Non-pigmented ciliary epithelial cell (primary cell): ENCODE data around the gene MYO9B.

Experiments
- DNase-seq: peaks from one replicate; pipeline ENCODE4 v3.0.0-alpha.2; 2010; ENCODE audit warnings: low read depth

Gene MYO9B

DNA sequence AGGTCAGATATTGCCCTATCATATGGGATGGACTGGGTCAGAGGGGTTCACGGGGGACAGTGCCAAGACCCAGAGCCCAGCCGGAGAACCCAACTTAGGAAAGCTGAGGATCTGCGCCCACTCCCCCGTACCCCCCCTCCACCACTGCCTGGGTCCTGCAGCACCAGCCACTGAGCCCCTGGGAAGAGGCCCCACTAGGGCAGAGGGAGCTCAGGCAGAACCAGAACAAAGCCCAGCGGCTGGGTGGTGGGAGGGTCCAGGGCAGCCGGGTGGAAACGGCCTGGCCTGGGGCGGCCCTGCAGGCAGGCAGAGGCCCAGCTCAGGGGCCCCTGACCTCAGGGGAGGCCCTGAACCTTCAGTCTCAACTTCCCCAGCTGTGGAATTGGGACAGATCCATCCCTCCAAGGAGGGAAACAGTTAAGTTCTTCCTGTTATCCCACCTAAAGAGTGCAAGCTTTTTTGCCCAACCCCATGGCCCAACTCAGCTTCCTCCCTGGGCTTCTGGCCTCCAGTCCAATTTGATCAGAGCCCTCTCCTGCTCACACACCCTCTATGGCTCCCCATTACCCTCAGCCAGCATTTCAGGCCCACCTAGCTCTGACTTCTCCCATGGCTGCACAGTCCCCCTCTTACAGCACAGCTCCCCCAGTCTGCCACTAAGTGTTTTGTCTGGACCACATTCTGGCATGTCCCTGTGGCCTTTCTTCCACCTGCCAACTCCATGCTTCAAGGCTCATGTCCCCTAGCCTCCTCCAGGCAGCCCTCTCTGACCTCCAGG, 167.0 kb downstream of the MYO9B start:
- no peak for DNase-seq

DNA sequence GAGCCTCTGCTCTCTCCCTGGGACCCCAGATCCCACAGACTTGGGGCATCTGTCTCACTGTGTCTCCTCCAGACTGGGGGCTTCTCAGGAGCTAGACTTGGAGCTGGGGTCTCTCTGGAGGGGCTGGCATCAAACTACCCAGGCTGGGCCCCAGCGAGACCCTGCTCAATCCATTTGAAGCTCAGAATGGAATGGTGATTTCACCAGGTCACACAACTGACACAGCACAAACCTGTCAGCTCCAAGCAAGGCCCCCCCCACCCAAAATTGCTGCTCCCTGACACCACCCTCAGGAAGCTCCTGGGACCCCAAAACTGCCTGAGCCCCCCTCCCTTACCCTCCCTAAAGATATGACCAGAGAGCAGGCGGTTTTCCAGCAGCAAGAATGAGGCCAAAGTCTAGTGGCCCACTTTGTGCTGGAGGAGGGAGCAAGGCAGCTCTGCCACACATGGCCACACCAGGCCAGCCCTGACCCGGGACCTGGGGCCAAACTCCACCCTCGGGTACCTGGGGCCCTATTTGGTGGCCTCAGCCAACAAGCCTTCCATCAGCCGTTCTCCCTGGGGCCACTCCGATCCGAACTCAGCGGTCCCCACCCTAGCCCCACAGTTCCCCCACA, 167.7 kb downstream of the MYO9B start:
- DNase-seq: no peak

DNA sequence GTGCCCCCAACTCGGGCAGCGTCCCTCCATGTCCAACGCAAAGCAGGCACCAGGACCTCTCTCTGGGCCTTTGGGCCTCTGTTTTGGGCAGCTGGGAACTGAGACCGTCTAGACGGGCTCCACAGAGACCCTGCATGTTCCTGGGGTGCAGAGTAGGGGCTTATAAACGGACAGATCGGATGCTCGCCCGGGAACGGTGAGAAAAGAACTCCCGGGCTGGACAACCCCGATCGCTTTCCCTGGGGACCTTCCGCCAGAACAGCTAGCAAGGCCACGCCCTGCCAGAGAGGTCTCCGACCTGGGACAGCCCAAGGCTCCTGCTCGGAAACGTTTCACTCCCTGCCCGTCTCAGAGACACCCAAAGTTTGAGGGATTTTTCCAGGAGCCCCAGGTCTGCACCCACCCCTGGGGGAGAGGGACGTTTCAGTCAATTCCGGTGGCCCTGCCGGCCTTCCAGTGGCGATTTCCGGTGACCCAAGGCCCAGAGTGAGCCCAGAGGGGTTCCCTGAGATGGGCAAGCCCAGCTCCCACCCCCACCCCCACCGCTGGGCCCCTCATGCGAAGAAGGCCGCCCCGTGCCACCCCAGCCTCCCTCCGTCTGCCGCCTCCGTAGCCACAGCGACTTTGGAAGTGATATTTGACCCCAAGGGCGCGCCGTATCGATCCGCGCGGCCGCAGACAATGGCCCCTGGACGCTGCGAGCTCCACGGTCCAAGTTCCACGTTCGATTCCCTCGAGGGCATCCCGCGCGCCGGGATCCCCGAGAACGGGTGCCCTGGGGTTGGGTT, 168.4 kb downstream of the MYO9B start:
- no peak for DNase-seq

DNA sequence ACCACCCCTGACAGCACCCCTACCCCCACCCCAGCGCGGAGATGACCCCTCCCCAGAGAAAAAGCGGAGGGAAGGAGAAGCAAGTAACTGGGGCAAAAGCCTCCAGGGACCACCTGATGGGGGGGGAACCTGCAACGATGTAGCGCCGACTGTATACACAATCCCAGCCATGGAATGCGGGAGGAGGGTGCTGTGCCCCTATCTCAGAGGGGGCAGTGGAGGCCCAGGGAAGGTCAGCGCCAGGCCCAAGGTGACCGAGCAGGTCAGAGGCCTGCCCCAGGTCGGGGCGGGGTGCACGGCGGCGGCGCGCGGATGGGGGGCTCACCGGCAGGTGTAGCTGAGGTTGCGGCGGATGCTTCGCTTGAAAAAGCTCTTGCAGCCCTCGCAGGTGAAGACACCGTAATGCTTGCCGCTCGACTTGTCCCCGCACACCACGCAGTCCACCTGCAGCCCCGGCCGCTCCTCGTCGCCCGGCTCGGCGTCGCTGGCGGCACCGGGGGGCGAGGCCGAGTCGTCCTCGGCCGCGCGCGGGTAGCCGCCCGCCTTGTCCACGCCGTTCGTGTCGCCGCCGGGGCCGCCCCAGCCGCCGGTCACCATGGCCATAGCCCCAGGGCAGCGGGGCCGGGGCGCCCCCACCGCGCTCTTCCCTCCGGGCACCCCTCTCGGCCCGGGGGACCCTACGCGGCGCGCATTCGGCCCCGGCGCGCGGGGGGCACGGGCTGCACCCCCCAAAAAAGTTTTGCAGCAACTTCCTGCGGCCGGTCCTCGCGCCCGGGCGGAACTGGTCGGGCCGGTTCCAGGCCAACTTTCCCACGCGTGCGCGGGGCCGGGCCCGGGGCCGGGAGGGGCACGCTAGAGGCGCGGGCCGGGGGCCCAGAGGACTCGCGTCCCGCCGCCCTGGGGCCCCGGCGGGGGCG, 169.3 kb downstream of the MYO9B start:
- DNase-seq: no peak

DNA sequence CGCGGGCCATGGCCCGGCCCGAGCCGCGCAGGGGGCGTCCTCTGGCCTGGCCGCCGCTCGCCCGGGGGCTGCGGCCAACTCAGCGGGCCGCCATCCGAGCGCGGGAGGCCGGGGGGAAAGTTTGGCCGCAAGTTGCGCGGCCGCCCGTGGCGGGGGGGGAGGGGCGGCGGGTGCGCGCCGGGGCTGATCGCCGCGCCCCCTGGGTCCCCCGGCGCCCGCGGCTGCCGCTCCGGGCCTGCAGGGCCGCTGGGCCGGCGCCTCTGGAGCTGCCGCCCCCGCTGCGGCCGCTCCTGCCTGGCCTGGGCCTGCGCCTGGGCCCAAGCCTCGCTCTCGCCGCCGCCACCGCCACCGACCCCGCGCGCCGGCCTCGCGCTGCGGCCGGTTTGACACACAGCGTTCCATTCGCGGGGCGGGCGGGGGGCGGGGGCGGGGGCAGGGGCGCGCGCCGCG, 170.0 kb downstream of the MYO9B start, which contains the start of gene NR2F6:
TSS of gene NR2F6 (minus strand) at position 385 of the 450 bp plus-strand sequence. CDS start 699 bp downstream, outside the sequence.
- no peak for DNase-seq

DNA sequence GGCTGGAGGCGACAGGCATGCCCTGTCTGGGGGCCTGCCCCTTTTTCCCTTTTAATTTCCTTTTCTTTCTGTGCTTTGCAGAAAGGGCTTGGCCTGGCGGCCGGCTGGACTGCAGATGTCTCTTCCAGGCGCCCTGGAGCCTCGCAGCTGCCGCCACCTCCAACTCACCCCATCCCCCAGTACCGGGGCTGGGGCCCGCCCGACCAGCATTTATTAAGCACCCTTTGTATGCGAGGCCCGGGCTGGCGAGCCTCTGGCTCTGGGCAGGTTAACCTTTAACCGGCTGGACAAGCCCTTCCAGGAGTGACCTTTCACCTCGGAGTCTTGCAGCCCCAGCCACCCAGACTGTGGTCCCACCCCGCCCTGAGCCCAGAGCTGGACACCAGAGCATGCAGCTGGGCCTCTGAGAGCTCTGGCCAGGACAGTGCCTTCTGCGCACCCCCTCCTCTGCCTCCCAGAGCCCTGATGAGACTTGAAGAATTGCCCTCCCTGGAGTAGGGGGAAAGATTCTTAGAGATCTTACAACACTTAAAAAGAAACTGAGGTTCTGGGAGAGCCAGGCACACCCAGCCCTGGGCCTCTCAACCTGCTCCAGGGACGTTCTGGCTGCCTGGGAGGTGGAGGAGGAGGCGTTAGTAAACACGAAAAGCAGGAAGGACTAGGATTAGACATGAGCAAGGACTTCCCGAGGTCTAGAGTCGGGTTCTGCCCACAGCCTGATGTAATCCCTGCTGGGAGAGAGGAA, 171.3 kb downstream of the MYO9B start:
- no peak for DNase-seq

DNA sequence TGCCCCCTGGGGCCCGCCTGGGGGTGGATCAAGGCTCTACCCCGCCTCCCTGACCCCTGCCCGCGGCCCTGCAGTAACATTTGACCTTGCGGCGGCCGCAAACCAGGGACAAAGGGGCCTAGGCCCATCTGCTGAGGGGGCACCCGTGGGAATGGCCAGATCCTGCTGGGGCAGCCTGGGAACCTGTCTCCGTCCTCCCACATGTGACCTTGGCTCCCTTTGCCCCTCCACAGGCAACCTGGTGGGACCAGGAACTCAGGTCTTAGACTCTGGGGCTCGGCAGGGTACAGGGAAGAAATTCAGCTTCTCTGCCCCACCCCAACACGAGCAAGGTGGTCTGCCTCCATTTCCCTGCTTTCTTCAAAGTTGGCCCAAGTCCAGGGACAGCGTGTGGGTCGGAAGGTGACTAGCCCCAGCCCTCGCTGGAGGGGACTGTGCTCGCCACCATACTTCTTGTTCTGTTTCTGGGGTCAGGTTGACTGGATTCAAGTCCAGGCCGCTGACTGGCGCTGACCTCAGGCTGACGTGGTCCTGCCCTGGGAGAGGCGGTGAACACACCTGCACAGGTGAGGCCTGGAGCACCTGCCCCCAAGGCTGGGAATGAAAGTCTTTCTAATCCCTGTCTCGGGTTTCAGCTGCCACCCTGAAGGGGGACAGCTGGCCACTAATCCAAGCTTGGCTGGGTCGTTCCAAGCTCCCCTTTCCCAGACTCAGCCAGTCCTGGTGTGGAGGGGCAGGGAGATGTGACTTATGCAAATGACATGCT, 172.6 kb downstream of the MYO9B start:
- DNase-seq: no peak

DNA sequence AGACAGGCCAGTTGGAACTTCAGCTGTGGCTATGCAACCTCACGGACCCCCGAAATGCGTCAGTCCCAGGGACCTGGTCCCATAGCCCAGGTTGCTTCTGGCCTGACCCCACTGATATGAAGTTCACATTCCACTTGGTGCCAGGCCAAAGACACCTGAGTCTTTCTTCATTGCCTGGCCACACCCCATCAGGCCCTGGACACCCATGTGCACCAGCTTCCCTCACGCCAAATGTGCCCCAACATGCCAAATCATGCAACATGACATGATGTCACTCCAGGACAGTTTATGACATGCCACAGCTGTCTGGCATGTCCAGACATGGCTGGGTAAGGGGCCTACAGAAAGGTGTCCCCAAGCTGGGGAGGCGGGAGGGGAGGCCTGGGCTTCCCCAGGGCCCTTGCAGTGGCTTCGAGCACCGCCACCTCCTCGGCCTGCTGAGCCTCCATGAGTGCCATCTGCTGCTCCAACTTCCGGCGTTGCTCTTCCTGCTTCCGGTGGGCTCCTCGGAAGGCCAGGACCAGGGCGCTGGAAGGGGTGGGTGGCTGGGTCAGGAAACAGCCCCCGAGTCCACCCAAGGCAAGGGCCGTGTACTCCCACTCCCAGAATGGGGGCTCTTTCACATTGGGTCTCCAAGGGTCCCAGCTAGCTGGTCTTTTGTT, 174.4 kb downstream of the MYO9B start:
- DNase-seq: no peak

DNA sequence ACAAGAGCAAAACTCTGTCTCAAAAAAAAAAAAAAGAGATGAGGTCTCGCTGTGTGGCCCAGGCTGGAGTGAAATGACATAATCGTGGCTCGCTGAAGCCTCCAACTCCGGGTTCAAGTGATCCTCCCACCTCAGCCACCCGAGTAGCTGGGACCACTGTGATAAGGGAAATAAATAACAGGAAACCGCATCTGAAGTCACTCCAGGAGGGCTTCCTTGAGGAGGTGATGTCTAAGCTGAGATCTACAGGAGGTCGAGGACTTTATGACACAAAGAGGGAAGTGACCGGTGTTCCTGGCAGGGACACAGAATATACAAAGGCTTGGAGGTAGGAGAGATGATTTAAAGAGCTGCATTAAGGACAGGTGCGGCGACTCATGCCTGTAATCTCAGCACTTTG, 179.1 kb downstream of the MYO9B start:
- no peak for DNase-seq

DNA sequence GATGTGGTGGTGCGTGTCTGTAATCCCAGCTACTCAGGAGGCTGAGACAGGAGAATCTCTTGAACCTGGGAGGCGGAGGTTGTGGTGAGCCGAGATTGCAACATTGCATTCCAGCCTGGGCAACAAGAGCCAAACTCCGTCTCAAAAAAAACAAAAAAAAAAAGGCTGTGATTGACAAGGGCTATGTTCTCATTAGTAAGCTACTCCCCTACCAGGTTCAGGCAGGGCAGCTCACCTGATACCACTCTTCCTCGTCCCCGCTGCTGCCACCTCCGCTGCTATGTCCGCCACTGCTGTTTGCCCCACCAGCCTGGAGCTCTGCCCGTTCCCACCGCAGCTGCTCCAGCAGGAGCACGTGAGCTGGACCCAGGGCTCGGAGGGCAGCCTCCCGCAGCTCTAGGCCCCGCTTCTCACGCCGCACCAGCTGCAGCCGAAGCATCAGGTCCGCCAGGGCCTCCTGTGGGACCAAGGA, 179.6 kb downstream of the MYO9B start:
- no peak for DNase-seq

DNA sequence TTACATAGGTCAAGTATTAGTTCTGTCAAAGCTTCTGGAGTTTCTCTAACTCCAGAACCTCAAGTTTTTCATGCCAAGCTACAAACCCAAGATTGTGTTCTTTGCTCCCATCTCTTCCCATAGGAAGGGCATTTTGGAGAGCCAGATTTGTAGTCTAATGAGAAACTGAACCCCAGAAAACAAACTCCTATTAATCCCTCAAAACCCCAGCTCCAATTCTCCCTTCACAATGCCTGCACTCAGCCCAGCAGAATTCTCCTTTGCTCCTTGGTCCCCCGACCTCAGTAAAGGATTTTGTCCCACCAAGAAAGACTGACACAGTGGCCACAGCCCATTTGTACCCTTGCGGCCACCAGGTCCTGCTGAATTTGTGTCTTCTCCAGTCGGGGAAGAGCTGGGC, 180.6 kb downstream of the MYO9B start:
- no peak for DNase-seq

DNA sequence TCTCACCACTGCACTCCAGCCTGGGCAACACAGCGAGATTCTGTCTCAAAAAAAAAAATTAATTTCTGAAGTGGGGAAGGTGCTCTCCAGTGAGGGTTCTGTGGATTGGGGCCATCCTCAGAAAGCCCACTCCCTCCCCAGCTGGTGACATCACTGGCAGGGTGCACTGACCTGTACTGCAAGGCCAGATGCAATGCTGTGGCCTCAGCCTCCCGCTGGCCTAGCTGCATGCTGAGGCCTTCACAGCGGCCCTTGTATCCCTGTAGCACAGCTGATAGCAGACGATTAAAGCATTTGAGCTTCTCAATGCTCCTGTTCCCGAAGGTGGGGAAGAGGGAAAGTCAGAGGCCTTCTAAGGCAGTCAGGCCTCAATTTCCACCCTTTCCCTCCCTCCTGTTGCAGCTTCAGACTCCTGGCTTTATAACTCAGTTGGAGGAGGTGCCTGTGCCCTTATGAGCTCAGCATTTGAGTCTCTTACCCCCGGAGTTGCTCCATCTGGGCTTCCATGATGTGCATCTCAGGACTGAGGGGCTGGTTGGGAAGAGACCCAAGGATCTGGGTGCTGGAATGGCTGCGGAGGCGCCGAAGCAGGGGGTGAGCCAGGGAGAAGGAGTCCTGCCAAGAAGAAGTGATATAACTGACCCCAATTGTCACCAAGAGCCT, 183.7 kb downstream of the MYO9B start:
- no peak for DNase-seq

DNA sequence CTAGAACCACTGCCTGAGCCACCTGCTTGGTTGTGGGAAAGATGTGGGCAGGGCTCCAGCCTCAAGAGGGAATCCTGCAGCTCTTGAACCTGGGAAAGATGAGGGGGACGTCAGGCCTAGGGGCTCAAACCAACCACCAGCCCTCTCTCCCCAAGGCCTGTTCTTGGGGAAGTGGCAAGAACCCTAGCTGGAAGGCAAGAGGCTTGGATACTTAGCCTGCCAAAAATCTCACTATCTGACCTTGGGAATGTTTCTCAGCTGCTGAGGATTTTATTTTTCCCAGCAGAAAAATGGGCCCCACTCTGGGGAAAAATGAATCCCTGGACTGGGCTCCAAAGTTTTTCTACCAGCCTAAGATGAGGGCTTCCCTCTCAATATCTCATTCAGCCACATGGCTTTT, 184.4 kb downstream of the MYO9B start:
- no peak for DNase-seq

DNA sequence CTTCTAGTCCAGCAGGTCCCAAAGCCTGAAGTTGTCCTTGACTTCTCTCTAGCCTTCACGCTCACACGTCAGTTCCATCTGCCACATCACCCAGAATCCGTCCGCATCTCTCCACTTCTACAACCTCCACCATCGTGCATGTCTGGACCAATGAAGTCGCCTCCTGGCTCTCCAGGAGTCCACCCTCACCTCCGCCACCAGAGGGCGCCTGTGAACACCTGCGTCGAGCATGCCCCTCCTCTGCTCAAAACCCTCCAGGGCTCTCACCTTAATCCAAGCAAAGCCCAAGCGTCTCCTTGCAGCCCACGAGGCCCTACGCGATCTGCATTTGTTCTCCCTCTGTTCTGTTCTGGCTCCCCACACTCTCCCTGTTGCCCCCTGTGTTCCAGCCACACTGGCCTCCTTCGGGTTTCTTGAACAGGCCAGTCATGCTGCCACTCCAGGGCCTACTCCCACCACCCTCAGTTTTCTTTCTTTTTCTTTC, 185.3 kb downstream of the MYO9B start:
- no peak for DNase-seq

DNA sequence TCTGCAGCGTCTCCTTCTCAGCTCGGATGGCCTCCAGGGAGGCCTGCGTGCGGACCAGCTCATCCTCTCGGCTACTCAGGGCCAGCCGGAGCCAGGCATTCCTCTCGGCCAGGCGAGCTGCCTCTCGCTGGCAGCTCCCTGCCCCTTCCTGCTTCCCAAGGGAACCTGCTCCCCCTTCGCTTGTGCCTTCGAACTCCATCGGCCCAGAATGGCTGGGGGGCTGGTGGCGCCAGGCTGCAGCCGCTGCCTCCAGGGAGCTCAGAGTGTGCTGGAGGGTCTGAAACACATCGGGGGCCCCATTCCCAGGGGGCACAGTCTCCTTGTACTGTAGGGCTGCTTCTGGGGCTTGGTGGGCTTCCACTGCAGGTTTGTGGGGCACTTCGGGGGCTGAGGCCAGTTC, 187.0 kb downstream of the MYO9B start:
- no peak for DNase-seq
